ENCODE results near the gene CLMN. TPM values are rescaled to one million over a fixed set of nuclear protein-coding genes. Genes with fewer than 3 reads are reported as not detected.
A peak's percentile ranks its signal among the peaks of the same experiment; 100 is the strongest.

CLMN gene
- total and polyA plus RNA-seq, 2 donors (not counting 3 experiments of a cell fraction or from before 2014, with no cell fraction given), result 0.72 to 9.6 TPM

- Histone ChIP-seq H3K9me1 (replicated peaks; ENCODE audit: control insufficient read depth, extremely low read depth, insufficient read depth, low read length) (no peaks in the 10 kb centered on the region), H3K27ac (ENCODE audit: insufficient read depth, low read depth, low read length) (no peak overlapping the region), H3K36me3 (ENCODE audit: control insufficient read depth in 2 of 2, extremely low read depth in 1 of 2, insufficient read depth in 2 of 2, low read length in 2 of 2) (no peaks in the 10 kb centered on the region), H2AFZ (ENCODE audit: low read depth, low read length) (no peak overlapping the region), H3K9ac (replicated peaks; ENCODE audit: extremely low read depth, insufficient read depth, low read length) (no peak overlapping the region), H3K4me2 (ENCODE audit: insufficient read depth, low read length) (peak overlapping the region; percentile 21), H3K9me3 (replicated peaks; ENCODE audit: control insufficient read depth, insufficient read depth, low read length) (no peaks in the 10 kb centered on the region), H4K20me1 (replicated peaks; ENCODE audit: control insufficient read depth, extremely low read depth, insufficient read depth, low read length) (peaks cover 5% of the 10 kb centered on the region), H3K79me2 (ENCODE audit: control insufficient read depth, insufficient read depth, low read length) (peaks cover 78% of the 10 kb centered on the region), H3K4me3 (replicated peaks in 1 of 3; ENCODE audit: insufficient read depth in 1 of 3, low read depth in 1 of 3, low read length in 3 of 3) (no peak overlapping the region), H3K27me3 (ENCODE audit: control insufficient read depth in 2 of 2, insufficient read depth in 2 of 2, low read length in 2 of 2) (no peaks in the 10 kb centered on the region), H3K4me1 (ENCODE audit: control insufficient read depth, extremely low read depth, insufficient read depth, low read length) (no peaks in the 10 kb centered on the region)
- DNase-seq (ENCODE audit: low read depth, low spot score) (peak; percentile 70), FAIRE-seq (peak; percentile 21)
- CTCF ChIA-PET, result interaction anchor here (0.6 to 1.4 kb wide), 2 partner anchors 11 to 39 kb away, joined by 3 read pairs; no protein-coding TSS in a partner anchor
- TF ChIP-seq GATA2 (IDR thresholded peaks at IDR 0.05; ENCODE audit: insufficient read depth, insufficient read length, low read depth, low read length), result no peak
- no peak for TF ChIP-seq EZH2 (IDR thresholded peaks at IDR 0.05; ENCODE audit: borderline replicate concordance, low read depth, low read length, severe bottlenecking)
- no peak for TF ChIP-seq MYC (IDR thresholded peaks at IDR 0.05; ENCODE audit: low read depth, low read length)
- no peak for TF ChIP-seq MAX (IDR thresholded peaks at IDR 0.05; ENCODE audit: insufficient read depth, insufficient read length)
- no peak for TF ChIP-seq POLR2A (IDR thresholded peaks at IDR 0.05; ENCODE audit: low read depth, low read length)
- no peak for TF ChIP-seq POLR2AphosphoS5 (IDR thresholded peaks at IDR 0.05; ENCODE audit: insufficient read depth, low read depth, low read length)
- TF ChIP-seq FOS (IDR thresholded peaks at IDR 0.05; ENCODE audit: borderline replicate concordance, insufficient read depth, low read length), result no peak
- TF ChIP-seq CTCF (IDR thresholded peaks at IDR 0.05; ENCODE audit: extremely low read depth in 1 of 2, insufficient read depth in 1 of 2, low read depth in 1 of 2, low read length in 2 of 2), result no peak
- TF ChIP-seq JUN (IDR thresholded peaks at IDR 0.05; ENCODE audit: borderline replicate concordance, insufficient read depth, insufficient read length, low read depth), result no peak
- dilution Hi-C loops (cut with MboI; ENCODE audit: extremely low pct_ligation_motif_present, low sequenced_read_pairs), result no loop called here
- POLR2A ChIA-PET, result no interaction called here
- intact Hi-C loops (cut with micrococcal nuclease), result no loop called here
- BruUV-seq (replicated peaks), result no TSS peak
Observed at GRCh38 chr14:95137804-95138167, 181.9 kb downstream of the CLMN start.
